ENCODE results near the gene PGRMC2.

- TF ChIP-seq CTCF (conservative IDR thresholded peaks at IDR 0.05 in 1 of 2, IDR thresholded peaks at IDR 0.05 in 1 of 2; ENCODE audit: extremely low read depth in 1 of 2, insufficient read depth in 1 of 2, low read depth in 1 of 2, low read length in 2 of 2) (no peak), EZH2 (IDR thresholded peaks at IDR 0.05; ENCODE audit: borderline replicate concordance, low read length) (no peak)
These were observed 44.5 kb upstream of the PGRMC2 start for GRCh38 chr4:128332081-128332480.
